HG03064 (cell line): ENCODE measurements around the gene SPATA6L.

Experiments
- ATAC-seq: cut with Tn5 transposase; IDR thresholded peaks from one replicate; pipeline ENCODE4 v1.9.1; 2021; ENCODE audit warnings: low read depth; ENCODE audit not compliant: unreplicated experiment

Gene SPATA6L

DNA sequence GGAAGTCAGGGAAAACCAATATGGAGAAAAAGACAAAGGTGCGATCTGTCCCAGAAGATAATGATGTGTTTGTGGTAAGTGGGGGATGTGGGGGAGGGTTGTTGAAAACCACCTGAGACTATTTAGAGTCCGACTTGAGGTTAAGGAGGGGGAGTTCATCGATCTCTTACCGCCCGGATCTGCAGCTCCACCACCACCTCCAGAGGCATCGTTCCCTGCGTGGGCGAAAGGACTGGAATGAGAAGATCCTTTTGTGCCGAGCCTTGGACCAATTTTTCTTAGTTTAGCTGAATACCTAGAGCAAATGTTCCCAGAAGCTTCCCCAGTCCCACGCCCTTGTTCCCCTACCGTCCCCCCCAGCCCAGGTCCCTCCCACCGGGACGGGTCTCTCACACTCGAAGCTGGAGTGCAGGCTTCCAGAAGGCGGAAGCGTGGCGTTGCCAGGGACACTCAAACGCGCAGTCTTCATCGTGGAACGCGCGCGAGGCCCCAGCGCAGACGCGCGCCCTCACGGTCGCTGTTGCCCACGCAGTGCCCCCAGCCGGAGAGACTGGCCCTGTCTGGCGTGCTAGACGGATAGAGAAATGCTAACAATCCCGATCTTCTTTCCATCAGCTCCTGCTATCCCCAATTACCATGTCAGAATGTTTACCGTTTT is at the start of gene SPATA6L:
SPATA6L (minus strand) TSS at position 439 of the 658 bp plus-strand sequence; CDS start at position 209, 230 bp downstream.
- no peak for ATAC-seq

GRCh38 chr9:4714266-4715016 is 48.2 kb upstream of the SPATA6L start:
- ATAC-seq: no peak

GRCh38 chr9:4713849-4714248 is 47.6 kb upstream of the SPATA6L start:
- no peak for ATAC-seq

- no peak for ATAC-seq
Measured at GRCh38 chr9:4709380-4709779, 43.1 kb upstream of the SPATA6L start.

DNA sequence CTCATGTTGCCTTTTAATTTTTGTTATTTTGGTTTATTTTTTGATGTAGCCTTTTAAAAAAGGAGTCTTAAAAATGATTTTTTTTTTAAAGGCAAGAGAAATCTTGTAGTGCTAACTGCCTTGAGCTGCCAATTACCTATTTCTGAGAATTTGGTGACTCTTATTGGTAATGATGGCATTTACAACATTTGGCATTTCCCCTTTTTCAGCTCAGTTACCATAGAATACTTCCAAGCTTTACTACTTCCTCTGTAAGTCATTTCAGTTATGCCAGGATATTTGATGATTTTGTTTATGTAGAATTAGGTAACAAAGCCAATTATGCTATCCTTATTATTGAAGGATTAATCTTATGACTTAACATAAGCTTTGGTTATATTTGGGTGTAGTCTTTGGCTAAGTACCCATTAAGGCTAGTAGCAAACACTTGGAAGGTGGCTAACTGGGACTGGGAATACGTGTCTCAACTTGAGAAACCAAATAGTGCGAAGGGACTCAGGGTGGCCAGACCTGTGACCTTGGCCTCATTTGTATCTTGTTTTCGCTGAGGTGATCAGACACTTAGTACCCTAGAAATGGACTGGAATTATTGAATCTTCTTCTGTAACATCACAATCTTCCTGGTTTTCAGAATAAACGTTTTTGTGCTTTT is 40.8 kb upstream of the SPATA6L start:
- ATAC-seq: no peak

GRCh38 chr9:4706021-4706420 is 39.7 kb upstream of the SPATA6L start:
- no peak for ATAC-seq

DNA sequence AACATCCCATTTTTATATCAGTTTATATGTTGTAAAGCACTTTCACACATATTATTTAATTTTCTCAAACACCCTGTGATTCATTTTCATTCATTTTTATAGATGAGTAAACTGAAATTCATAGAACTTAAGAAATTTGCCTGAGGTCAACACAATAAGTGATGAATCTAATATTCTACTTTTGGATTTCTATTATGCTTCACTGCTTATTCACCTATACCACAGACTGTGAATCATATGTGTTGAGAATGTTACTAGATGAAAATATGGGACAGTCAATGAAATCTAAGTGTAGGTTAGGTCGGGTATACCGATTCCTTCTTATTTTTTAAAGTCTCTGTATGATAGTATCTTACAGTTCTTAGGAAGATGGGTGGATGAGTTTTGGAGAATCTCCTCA is 37.8 kb upstream of the SPATA6L start:
- ATAC-seq: no peak

GRCh38 chr9:4701526-4701925 is 35.2 kb upstream of the SPATA6L start:
- no peak for ATAC-seq

DNA sequence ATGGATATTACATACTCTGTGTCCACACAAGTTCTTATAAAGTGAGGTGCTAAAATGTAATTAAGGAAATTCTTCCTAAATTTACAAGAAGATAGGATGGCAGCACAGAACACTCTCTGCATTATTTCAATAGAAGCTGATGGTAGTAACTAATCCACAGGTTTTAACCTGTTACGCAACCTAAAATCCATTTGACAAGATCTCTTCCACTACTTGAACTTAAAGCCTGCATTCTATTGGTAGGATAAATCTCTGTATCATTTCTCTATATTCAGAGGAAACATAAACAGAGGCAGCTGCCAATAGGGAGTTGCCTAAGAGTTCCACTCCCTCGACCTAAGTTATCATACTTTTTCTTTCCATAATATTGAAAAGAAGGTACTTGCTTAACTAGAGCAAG is 34.7 kb upstream of the SPATA6L start:
- ATAC-seq: no peak

GRCh38 chr9:4700091-4700490 is 33.8 kb upstream of the SPATA6L start:
- no peak for ATAC-seq

GRCh38 chr9:4691795-4692194 is 25.5 kb upstream of the SPATA6L start:
- ATAC-seq: no peak

GRCh38 chr9:4690144-4690543 is 23.9 kb upstream of the SPATA6L start:
- peak; percentile 59 for ATAC-seq

DNA sequence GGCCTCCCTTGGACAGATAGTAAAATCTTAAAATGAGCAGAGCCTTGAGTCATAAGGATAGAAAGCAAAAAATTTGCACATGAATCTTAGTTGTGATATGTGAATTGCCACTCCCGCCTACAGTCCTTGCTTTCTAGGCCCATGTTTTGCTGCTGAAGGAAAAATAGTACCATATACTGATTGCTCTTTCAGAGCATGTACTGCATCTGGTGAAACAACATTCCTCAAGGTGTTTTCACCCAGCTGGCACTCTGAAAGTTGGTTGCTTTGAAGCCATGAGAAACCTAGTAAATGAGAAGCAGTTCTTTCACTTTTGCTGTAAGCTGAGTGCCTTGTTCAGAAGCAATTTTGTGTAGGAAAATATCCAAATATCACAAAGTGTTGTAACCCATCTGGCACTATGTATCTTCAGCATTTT is 23.4 kb upstream of the SPATA6L start:
- peak; percentile 62 for ATAC-seq

DNA sequence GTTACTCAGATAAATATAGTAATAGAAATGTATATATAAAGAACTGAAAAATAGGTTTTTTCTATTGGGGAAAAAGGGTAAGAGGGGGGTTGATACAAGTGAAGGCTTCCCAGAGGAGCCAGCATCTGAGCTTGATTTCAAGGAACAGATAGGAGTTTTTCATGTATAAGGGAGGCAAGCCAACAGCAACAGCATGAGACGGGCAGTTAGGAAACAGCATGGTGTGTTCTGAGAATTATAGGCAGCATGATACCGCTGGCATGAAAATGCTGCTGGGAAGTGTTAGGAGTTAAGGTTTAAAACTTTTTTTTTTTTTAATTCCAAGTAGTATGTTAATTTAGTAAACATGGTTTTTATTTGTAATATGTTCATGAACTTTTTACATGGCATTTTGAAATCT is 22.7 kb upstream of the SPATA6L start:
- no peak for ATAC-seq

DNA sequence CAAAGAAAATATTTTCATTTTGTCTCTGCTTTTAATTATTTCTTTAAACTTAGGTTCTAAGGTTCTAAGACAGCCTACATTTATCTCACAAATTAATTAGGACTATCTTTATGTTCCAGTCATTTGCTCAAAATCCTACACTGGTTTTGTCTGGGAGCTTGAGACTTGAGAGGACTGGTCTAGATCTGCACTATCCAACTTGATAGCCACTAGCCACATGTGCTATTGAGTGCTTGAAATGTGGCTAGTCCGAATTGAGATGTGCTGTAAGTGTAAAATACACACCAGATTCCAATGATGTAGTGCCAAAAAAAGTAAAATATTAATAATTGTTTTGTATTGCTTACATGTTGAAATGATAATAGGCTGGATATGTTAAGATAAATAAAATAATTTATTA is 20.3 kb upstream of the SPATA6L start:
- ATAC-seq: no peak

GRCh38 chr9:4686112-4686511 is 19.8 kb upstream of the SPATA6L start:
- no peak for ATAC-seq

DNA sequence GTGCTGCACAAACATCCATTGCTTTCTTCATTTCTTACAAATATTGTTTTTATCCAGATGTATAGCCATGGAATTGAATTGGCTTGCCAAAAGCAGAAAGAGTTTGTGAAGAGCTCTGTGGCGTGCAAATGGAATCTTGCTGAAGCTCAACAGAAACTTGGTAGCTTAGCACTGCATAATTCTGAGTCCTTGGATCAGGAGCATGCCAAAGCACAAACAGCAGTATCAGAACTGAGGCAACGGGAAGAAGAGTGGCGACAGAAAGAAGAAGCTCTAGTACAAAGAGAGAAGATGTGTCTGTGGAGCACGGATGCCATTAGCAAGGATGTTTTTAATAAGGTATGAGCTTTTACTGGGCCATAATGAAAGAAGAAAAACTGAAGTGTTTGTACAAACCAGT is 18.5 kb upstream of the SPATA6L start:
- ATAC-seq: no peak

GRCh38 chr9:4680750-4681149 is 14.5 kb upstream of the SPATA6L start:
- no peak for ATAC-seq

- ATAC-seq: no peak
Measured at GRCh38 chr9:4680173-4680525, 13.9 kb upstream of the SPATA6L start.

- peak; percentile 97 for ATAC-seq
Measured at GRCh38 chr9:4679268-4680172, 13.2 kb upstream of the SPATA6L start, which contains the start of gene CDC37L1. CDC37L1 (plus strand) TSS chr9:4679569; CDS start chr9:4679768, 199 bp downstream.
